Type B pancreatic cell (in vitro differentiated cells): ENCODE results near the gene NCOA1. TPM values are rescaled to one million over a fixed set of nuclear protein-coding genes. Genes with fewer than 3 reads are reported as not detected.
"Not testable (repeated sequence)": the region's sequence is repeated elsewhere in the genome, so short reads cannot be mapped to it uniquely, and the experiment has no call there.

Source experiments
- DNase-seq: peaks from one replicate; pipeline ENCODE4 v3.0.0; 2021; ENCODE audit warnings: mixed read lengths; ENCODE audit not compliant: unreplicated experiment; ENCODE audit errors: extremely low spot score
- H3K27ac Mint-ChIP-seq: 2 replicates; pipeline ENCODE4 v1.8.0; 2021; ENCODE audit warnings: mild to moderate bottlenecking, mixed read lengths
- H3K27me3 Mint-ChIP-seq: 2 replicates; pipeline ENCODE4 v1.8.0; 2021; ENCODE audit warnings: mixed read lengths
- H3K36me3 Mint-ChIP-seq: 2 replicates; pipeline ENCODE4 v1.8.0; 2021; ENCODE audit warnings: mixed read lengths
- H3K4me1 Mint-ChIP-seq: one replicate; pipeline ENCODE4 v1.8.0; 2021; ENCODE audit warnings: mixed read lengths; ENCODE audit not compliant: unreplicated experiment
- H3K4me3 Mint-ChIP-seq: 2 replicates; pipeline ENCODE4 v1.8.0; 2021; ENCODE audit warnings: mild to moderate bottlenecking, mixed read lengths
- H3K9me3 Mint-ChIP-seq: 2 replicates; pipeline ENCODE4 v1.8.0; 2021; ENCODE audit warnings: mixed read lengths
- CTCF ChIP-seq: fragments of 200-600 bp; sonication (generic); conservative IDR thresholded peaks from 2 replicates; pipeline ENCODE4 v1.5.0; 2021; ENCODE audit warnings: antibody characterized with exemption, mild to moderate bottlenecking
- total RNA-seq: library from RNA; stranded (reverse); gene quantifications from 2 replicates; pipeline ENCODE4 v1.2.1, GENCODE V29; 2021; ENCODE audit warnings: low replicate concordance

Gene NCOA1
- total RNA-seq, 1 donor from 2014 or later = 23.8 TPM

DNA sequence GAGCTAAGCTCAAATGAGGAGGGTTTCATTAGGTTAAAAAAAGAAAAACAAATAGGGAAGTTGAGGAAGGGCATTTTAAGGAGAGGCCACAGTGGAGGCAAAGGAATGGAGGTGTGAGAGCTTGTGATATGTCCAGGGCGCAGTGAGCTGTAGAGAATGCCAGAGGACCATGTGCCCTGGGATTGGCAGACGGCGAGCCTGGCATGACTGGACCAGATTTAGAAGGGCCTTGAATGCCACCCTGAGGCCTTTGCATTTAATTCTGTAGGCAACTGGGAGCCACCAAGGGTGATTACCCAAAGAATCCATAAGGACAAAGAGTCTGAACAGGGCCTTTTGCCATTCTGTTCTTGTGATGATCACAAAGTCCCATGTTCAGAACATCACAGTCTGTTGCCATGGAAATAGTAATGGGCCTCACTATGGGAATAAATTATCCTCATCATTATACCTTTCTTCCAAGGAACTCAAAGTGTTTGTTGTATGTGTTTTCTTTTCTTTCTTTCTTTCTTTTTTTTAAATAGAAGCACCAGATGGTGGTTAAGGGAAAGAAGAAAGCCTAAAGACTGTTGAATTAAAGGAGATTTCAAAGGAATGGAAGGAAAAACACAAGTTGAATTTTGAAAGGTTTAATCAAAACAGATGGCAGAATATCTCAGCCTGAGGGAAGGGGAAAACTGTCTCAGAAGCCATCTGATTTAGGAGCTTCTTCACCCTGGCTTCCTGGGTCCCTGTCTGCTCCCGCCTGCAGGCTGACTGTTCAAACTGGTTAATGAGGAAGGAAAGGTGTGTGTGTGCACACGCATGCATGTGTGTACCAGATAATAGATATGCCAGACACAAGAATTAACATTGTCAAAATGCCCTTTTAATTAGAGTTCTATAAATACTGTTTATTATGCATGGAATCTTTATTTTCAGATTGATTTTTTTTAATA lies 31.6 kb upstream of the NCOA1 start:
- no peak overlapping the region for H3K27ac Mint-ChIP-seq
- peaks cover 7% of the 10 kb centered on the region for H3K4me1 Mint-ChIP-seq
- H3K4me3 Mint-ChIP-seq = no peak overlapping the region

GRCh38 chr2:24461685-24462084 lies 29.4 kb upstream of the NCOA1 start:
- H3K4me1 Mint-ChIP-seq = peaks cover 4% of the 10 kb centered on the region
- DNase-seq = no peak
- H3K36me3 Mint-ChIP-seq = no peaks in the 10 kb centered on the region
- peaks cover under 1% of the 10 kb centered on the region for H3K27me3 Mint-ChIP-seq
- H3K27ac Mint-ChIP-seq = no peak overlapping the region
- no peak for TF ChIP-seq CTCF
- no peaks in the 10 kb centered on the region for H3K9me3 Mint-ChIP-seq
- no peak overlapping the region for H3K4me3 Mint-ChIP-seq

More for the DNA sequence above, 31.6 kb upstream of the NCOA1 start:
- DNase-seq = no peak
- Mint-ChIP-seq H3K27me3 (peaks cover 6% of the 10 kb centered on the region), H3K9me3 (no peaks in the 10 kb centered on the region), H3K36me3 (no peaks in the 10 kb centered on the region)
- no peak for TF ChIP-seq CTCF

DNA sequence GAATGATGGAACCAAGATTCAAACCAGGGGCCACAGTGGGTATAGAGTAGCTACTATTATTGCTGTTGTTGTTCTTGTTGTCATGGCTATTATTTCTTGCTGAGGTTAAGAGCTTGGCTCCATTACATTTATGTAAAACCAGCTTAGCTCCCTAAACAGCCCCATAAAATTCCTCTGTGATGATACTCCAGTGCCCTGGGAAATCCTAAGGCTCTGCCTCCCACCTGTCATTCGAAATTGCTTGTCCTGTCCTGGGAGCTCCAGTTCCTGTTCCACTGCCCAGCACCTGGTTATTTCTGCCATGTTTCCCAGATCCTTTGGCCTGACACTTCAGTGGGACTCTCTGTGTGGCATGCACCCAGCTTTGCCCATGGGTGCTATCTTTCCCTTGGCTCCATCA lies 27.8 kb upstream of the NCOA1 start:
- no peak overlapping the region for H3K4me3 Mint-ChIP-seq
- no peak overlapping the region for H3K27ac Mint-ChIP-seq
- H3K27me3 Mint-ChIP-seq = no peaks in the 10 kb centered on the region
- TF ChIP-seq CTCF = no peak
- no peaks in the 10 kb centered on the region for H3K9me3 Mint-ChIP-seq
- no peak for DNase-seq
- peaks cover 10% of the 10 kb centered on the region for H3K4me1 Mint-ChIP-seq
- H3K36me3 Mint-ChIP-seq = no peaks in the 10 kb centered on the region

DNA sequence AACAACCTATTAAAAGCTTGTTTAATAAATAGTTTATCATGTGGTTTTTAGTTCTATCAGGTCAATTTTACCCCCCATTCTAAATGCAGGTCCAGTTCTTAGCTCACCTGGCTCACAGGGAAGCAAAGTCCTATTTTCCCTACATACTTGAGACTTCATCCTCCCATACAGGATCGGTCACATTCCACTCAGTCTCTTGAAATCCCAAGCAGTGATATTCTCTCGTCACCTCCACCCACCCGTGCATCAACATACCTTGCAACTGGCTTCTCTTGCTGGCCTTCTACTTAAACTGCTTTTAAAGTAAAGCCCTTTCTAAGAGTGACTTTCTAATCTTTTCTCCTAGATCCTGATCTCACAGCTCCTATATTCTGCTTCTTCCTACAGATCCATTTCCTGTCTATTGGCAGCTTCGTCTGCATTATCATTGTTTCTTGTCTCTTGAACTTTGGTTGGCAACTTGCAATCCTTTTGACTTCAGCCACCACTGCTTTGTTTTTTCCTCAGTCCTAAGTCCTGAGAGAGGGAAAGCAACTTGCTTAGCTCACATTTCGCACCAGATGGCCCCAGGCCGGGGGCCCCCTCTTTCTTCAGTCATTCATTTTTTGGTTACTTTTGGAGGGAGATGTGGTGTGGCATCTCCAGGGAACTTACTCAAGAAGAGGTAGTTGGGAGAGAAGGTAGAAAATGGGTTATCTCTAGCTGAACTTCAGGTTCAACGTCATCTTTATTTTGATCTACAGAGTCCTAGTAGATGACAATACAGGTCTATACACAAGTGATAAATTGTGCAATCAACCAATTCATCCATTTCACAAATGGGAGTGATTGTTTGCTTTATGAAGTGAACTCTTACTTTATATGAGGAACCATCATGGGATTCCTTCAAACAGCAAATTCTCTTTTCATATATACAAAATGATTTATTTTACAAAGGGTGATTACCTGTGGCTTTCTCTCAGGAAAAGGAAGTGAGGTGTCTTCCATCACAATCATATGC lies 23.9 kb upstream of the NCOA1 start:
- H3K9me3 Mint-ChIP-seq = no peaks in the 10 kb centered on the region
- no peak for TF ChIP-seq CTCF
- H3K4me3 Mint-ChIP-seq = peak overlapping the region; percentile 53
- DNase-seq = no peak
- peak overlapping the region; percentile 84 for H3K27ac Mint-ChIP-seq
- H3K27me3 Mint-ChIP-seq = no peaks in the 10 kb centered on the region
- H3K4me1 Mint-ChIP-seq = peaks cover 7% of the 10 kb centered on the region
- no peaks in the 10 kb centered on the region for H3K36me3 Mint-ChIP-seq

- not testable (repeated sequence) for H3K27ac Mint-ChIP-seq, H3K4me3 Mint-ChIP-seq, H3K36me3 Mint-ChIP-seq, H3K4me1 Mint-ChIP-seq, H3K27me3 Mint-ChIP-seq, H3K9me3 Mint-ChIP-seq, DNase-seq
Observed at GRCh38 chr2:24468453-24468852, 22.6 kb upstream of the NCOA1 start.
